ENCODE results near the gene PREP.

DNA sequence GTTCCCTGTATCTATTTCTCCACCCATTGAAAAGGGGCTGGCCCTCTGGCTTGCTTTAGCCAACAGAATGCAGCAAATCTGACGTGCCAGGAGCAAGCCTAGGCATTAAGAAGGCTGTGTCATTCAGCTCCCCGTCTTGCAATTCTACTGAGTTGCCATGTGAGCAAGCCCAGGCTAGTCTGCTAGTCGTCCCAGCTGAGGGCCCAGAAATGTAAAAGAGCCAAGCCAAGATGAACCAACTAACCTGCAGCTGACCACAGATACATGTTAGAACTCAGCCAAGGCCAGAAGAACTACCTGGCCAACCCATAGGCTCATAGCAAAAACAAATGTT lies 30.1 kb downstream of the PREP start:
- TF ChIP-seq POLR2A (IDR thresholded peaks at IDR 0.05; ENCODE audit: low read length): no peak
- no peak for TF ChIP-seq GATA1 (IDR thresholded peaks at IDR 0.05; ENCODE audit: low read depth, low read length)
